ENCODE results near the gene AHNAK2. TPM values are rescaled to one million over a fixed set of nuclear protein-coding genes. Genes with fewer than 3 reads are reported as not detected.

Gene AHNAK2
- total and polyA plus RNA-seq, 9 of the 15 experiments (the other 6 are each of a cell fraction or from before 2014, with no cell fraction given) = 0.04 to 0.09 (median 0.04) TPM; not detected in 6

- TF ChIP-seq GABPA (tag; conservative IDR thresholded peaks at IDR 0.05; ENCODE audit: low read depth) (peak; percentile 85), POLR2G (IDR thresholded peaks at IDR 0.05; ENCODE audit: low read depth, low read length) (peak; percentile 30), MCM7 (IDR thresholded peaks at IDR 0.05) (no peak), RB1 (IDR thresholded peaks at IDR 0.05; ENCODE audit: low read depth) (0 out of 2 replicates have a peak, but pooled peaks have one; percentile 38), ZNF146 (CRISPR knock-in tag; IDR thresholded peaks at IDR 0.05; ENCODE audit: unreplicated experiment) (no peak), ZNF707 (CRISPR knock-in tag; conservative IDR thresholded peaks at IDR 0.05) (no peak), GABPB1 (CRISPR knock-in tag; IDR thresholded peaks at IDR 0.05) (peak; percentile 63), POLR2AphosphoS2 (IDR thresholded peaks at IDR 0.05; ENCODE audit: low read length) (no peak), SAFB2 (IDR thresholded peaks at IDR 0.05; ENCODE audit: borderline replicate concordance, low read depth, low read length, severe bottlenecking) (no peak), VEZF1 (CRISPR knock-in tag; IDR thresholded peaks at IDR 0.05) (peak; percentile 70), HNRNPUL1 (IDR thresholded peaks at IDR 0.05; ENCODE audit: low read length) (no peak), CGGBP1 (CRISPR knock-in tag; IDR thresholded peaks at IDR 0.05) (no peak), NR4A1 (CRISPR knock-in tag; IDR thresholded peaks at IDR 0.05) (0 out of 2 replicates have a peak, but pooled peaks have one; percentile 23), NR4A1 (tag; IDR thresholded peaks at IDR 0.05) (no peak), ZNF133 (CRISPR knock-in tag; IDR thresholded peaks at IDR 0.05) (no peak), HNRNPLL (IDR thresholded peaks at IDR 0.05; ENCODE audit: low read depth, low read length, poor library complexity, severe bottlenecking) (peak; percentile 57), CTBP1 (IDR thresholded peaks at IDR 0.05; ENCODE audit: borderline replicate concordance) (no peak), AFF1 (IDR thresholded peaks at IDR 0.05; ENCODE audit: low read depth in 1 of 2, partially characterized antibody in 2 of 2) (no peak), CHD2 (IDR thresholded peaks at IDR 0.05; ENCODE audit: low read depth, low read length) (0 out of 2 replicates have a peak, but pooled peaks have one; percentile 12), SAP30 (IDR thresholded peaks at IDR 0.05; ENCODE audit: borderline replicate concordance, insufficient read depth, low read depth, low read length, poor library complexity, severe bottlenecking) (peak; percentile 84), FOXA3 (CRISPR knock-in tag; conservative IDR thresholded peaks at IDR 0.05 in 1 of 2, IDR thresholded peaks at IDR 0.05 in 1 of 2) (no peak), ZBTB8A (IDR thresholded peaks at IDR 0.05; ENCODE audit: partially characterized antibody) (no peak)
Measured at GRCh38 chr14:104985675-104986486, 7.7 kb upstream of the AHNAK2 start, which contains the start of gene CLBA1 (continued).

Data from K562 (cell line).